Measurements from ENCODE around the gene C6orf89.
A peak's percentile ranks its signal among the peaks of the same experiment; 100 is the strongest.

The C6orf89 gene

GRCh38 chr6:36862848-36863382 lies 22.8 kb upstream of the C6orf89 start:
- H3K36me3 Mint-ChIP-seq, result peaks cover 32 to 70% of the 10 kb centered on the region in 2 donors

GRCh38 chr6:36863670-36864540 lies 21.8 kb upstream of the C6orf89 start:
- Mint-ChIP-seq H3K27me3 (no peaks in the 10 kb centered on the region), H3K9me3 (no peaks in the 10 kb centered on the region), H3K27ac (peak overlapping the region; percentile 2), H3K4me1 (peaks cover 7 to 14% of the 10 kb centered on the region in 2 donors), H3K36me3 (peaks cover 34 to 67% of the 10 kb centered on the region in 2 donors), H3K4me3 (no peak overlapping the region)
- ATAC-seq (replicated peaks) (no peak), DNase-seq (no peak)

More at GRCh38 chr6:36862848-36863382, 22.8 kb upstream of the C6orf89 start:
- ATAC-seq (replicated peaks) (no peak), DNase-seq (no peak)
- Mint-ChIP-seq H3K27me3 (no peaks in the 10 kb centered on the region), H3K4me1 (peaks cover 7 to 12% of the 10 kb centered on the region in 2 donors), H3K9me3 (no peaks in the 10 kb centered on the region), H3K27ac (no peak overlapping the region), H3K4me3 (no peak overlapping the region)

GRCh38 chr6:36865835-36866234 lies 19.9 kb upstream of the C6orf89 start:
- ATAC-seq (replicated peaks) (no peak), DNase-seq (no peak)
- no peaks in the 10 kb centered on the region for H3K9me3 Mint-ChIP-seq
- no peak overlapping the region for H3K4me3 Mint-ChIP-seq
- H3K4me1 Mint-ChIP-seq, result peaks cover 13 to 16% of the 10 kb centered on the region in 2 donors
- H3K27me3 Mint-ChIP-seq, result no peaks in the 10 kb centered on the region
- H3K36me3 Mint-ChIP-seq, result peaks cover 38 to 71% of the 10 kb centered on the region in 2 donors
- H3K27ac Mint-ChIP-seq, result no peak overlapping the region

- no peaks in the 10 kb centered on the region for H3K27me3 Mint-ChIP-seq
- ATAC-seq (replicated peaks), result no peak
- DNase-seq, result no peak
- no peak overlapping the region for H3K27ac Mint-ChIP-seq
- no peaks in the 10 kb centered on the region for H3K9me3 Mint-ChIP-seq
- peaks cover 14 to 19% of the 10 kb centered on the region in 2 donors for H3K4me1 Mint-ChIP-seq
- peaks cover 41 to 75% of the 10 kb centered on the region in 2 donors for H3K36me3 Mint-ChIP-seq
- H3K4me3 Mint-ChIP-seq, result no peak overlapping the region
Measured at GRCh38 chr6:36867471-36868224, 18.1 kb upstream of the C6orf89 start.

- H3K4me3 Mint-ChIP-seq, result no peak overlapping the region
- no peak for DNase-seq
- no peak overlapping the region for H3K27ac Mint-ChIP-seq
- no peaks in the 10 kb centered on the region for H3K27me3 Mint-ChIP-seq
- H3K9me3 Mint-ChIP-seq, result no peaks in the 10 kb centered on the region
- ATAC-seq (replicated peaks), result no peak
- H3K36me3 Mint-ChIP-seq, result peaks cover 19 to 43% of the 10 kb centered on the region in 2 donors
- peaks cover 18 to 25% of the 10 kb centered on the region in 2 donors for H3K4me1 Mint-ChIP-seq
Measured at GRCh38 chr6:36871686-36872085, 14.1 kb upstream of the C6orf89 start.

- Mint-ChIP-seq H3K36me3 (peaks cover 17 to 29% of the 10 kb centered on the region in 2 donors), H3K27ac (peak overlapping the region; percentile 100), H3K4me1 (peaks cover 14 to 25% of the 10 kb centered on the region in 2 donors), H3K4me3 (peak overlapping the region; percentile 92 to 99), H3K27me3 (no peaks in the 10 kb centered on the region), H3K9me3 (no peaks in the 10 kb centered on the region)
- no peak for ATAC-seq (replicated peaks)
- DNase-seq, result no peak
Measured at GRCh38 chr6:36873115-36873514, 12.6 kb upstream of the C6orf89 start.

- peaks cover 13 to 25% of the 10 kb centered on the region in 2 donors for H3K4me1 Mint-ChIP-seq
- H3K4me3 Mint-ChIP-seq, result peak overlapping the region; percentile 92 to 99
- H3K9me3 Mint-ChIP-seq, result no peaks in the 10 kb centered on the region
- peaks cover 0 to 2% of the 10 kb centered on the region in 2 donors for H3K27me3 Mint-ChIP-seq
- peak overlapping the region; percentile 100 for H3K27ac Mint-ChIP-seq
- peaks cover 14 to 26% of the 10 kb centered on the region in 2 donors for H3K36me3 Mint-ChIP-seq
- DNase-seq (no peak), ATAC-seq (replicated peaks) (no peak)
Measured at GRCh38 chr6:36873612-36874442, 11.9 kb upstream of the C6orf89 start.

GRCh38 chr6:36874443-36875249 lies 11.1 kb upstream of the C6orf89 start, which contains the start of gene PPIL1:
TSS of gene PPIL1 (minus strand) at chr6:36874803. CDS start at chr6:36874772, 31 bp downstream.
- H3K4me3 Mint-ChIP-seq, result peak within 1 kb of the TSS; percentile 92 to 99
- peak; percentile 86 for DNase-seq
- peaks cover 13 to 25% of the 10 kb centered on the region in 2 donors for H3K4me1 Mint-ChIP-seq
- peak; percentile 93 for ATAC-seq (replicated peaks)
- H3K27ac Mint-ChIP-seq, result peak within 1 kb of the TSS; percentile 100
- no peaks in the 10 kb centered on the region for H3K9me3 Mint-ChIP-seq
- peaks cover 9 to 22% of the 10 kb centered on the region in 2 donors for H3K36me3 Mint-ChIP-seq
- H3K27me3 Mint-ChIP-seq, result peaks cover 0 to 8% of the 10 kb centered on the region in 2 donors

- Mint-ChIP-seq H3K9me3 (no peaks in the 10 kb centered on the region), H3K4me3 (peak overlapping the region; percentile 92 to 99)
Measured at GRCh38 chr6:36875250-36875633, 10.5 kb upstream of the C6orf89 start.

GRCh38 chr6:36884610-36885009 lies 1.1 kb upstream of the C6orf89 start:
- H3K4me3 Mint-ChIP-seq, result no peak overlapping the region

More at GRCh38 chr6:36875250-36875633, 10.5 kb upstream of the C6orf89 start:
- Mint-ChIP-seq H3K36me3 (peaks cover 6 to 18% of the 10 kb centered on the region in 2 donors), H3K27me3 (peaks cover 0 to 8% of the 10 kb centered on the region in 2 donors), H3K4me1 (peaks cover 12 to 22% of the 10 kb centered on the region in 2 donors), H3K27ac (peak overlapping the region; percentile 100)
- no peak for ATAC-seq (replicated peaks)
- no peak for DNase-seq

GRCh38 chr6:36886950-36887618 lies 1.3 kb downstream of the C6orf89 start:
- no peak for ATAC-seq (replicated peaks)
- Mint-ChIP-seq H3K4me3 (peak overlapping the region; percentile 75 to 92), H3K27ac (peak overlapping the region; percentile 76), H3K36me3 (peaks cover 0 to 3% of the 10 kb centered on the region in 2 donors), H3K9me3 (peaks cover 0 to 2% of the 10 kb centered on the region in 2 donors), H3K4me1 (peaks cover 25 to 30% of the 10 kb centered on the region in 2 donors), H3K27me3 (no peaks in the 10 kb centered on the region)
- no peak for DNase-seq

More at GRCh38 chr6:36884610-36885009, 1.1 kb upstream of the C6orf89 start:
- no peak for DNase-seq
- H3K27ac Mint-ChIP-seq, result no peak overlapping the region
- no peaks in the 10 kb centered on the region for H3K36me3 Mint-ChIP-seq
- no peaks in the 10 kb centered on the region for H3K9me3 Mint-ChIP-seq
- H3K27me3 Mint-ChIP-seq, result no peaks in the 10 kb centered on the region
- ATAC-seq (replicated peaks), result no peak
- H3K4me1 Mint-ChIP-seq, result peaks cover 23 to 30% of the 10 kb centered on the region in 2 donors

GRCh38 chr6:36888115-36888643 lies 2.4 kb downstream of the C6orf89 start:
- Mint-ChIP-seq H3K4me3 (no peak overlapping the region), H3K27me3 (no peaks in the 10 kb centered on the region), H3K36me3 (peaks cover 0 to 3% of the 10 kb centered on the region in 2 donors), H3K4me1 (peaks cover 25 to 30% of the 10 kb centered on the region in 2 donors), H3K27ac (no peak overlapping the region), H3K9me3 (peaks cover 0 to 2% of the 10 kb centered on the region in 2 donors)
- no peak for DNase-seq
- no peak for ATAC-seq (replicated peaks)

Measured in stimulated activated naive B cell treated with anti-CD40 and anti-IgM and Interleukin-4, amounts not matched to agents 10 μg/mL and 1 μg/mL and 100 μg/mL, for 72 hours (primary cell).